Measurements from ENCODE around the gene OCA2.

OCA2 gene

DNA sequence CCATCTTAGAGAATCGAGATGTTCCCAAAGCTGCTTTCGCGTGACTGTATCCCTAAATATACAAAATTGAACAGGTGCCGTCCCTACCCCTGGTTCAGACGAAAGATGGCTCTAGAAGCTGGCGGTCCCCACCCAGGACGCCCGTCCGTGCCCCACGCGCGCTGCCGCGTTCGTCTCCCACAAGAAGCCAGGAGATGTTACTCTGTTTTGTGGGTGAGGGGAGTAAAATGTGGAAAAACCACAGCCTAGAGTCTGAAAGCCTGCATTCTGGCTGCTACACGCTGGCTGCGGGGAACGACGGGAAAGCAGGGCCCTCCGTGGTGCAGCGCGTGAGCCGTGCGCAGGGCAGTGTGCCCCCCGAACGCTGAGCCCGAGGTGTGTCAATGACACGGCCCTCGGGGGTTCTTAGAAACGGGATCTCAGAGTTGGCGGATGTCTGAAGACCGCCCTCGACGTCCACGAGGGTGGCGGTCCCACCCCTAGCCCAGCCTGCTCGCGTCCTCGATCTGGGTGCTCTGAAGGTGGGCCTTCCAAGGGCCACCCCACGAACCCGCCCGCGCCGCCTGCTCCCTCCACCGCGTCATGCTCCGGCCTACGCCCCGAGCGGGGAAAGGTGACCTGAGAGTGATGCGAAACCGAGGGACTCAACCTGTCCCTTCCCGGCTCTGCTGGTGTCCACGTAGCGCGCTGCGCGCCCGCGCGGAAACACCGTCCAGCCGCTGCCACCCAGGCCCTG is 95.6 kb downstream of the OCA2 start:
- peaks cover 15% of the 10 kb centered on the region for H3K9me3 ChIP-seq (replicated peaks; ENCODE audit: low read length)
- H3K4me3 ChIP-seq (ENCODE audit: low read length) = no peak overlapping the region
- no peaks in the 10 kb centered on the region for H3K27me3 ChIP-seq (ENCODE audit: control insufficient read depth, insufficient read depth, low read length)
- no peaks in the 10 kb centered on the region for H3K4me1 ChIP-seq (ENCODE audit: control insufficient read depth, insufficient read depth, low read length)
- H3K36me3 ChIP-seq (ENCODE audit: insufficient read depth, low read length) = no peaks in the 10 kb centered on the region
- no peak overlapping the region for H3K4me2 ChIP-seq (ENCODE audit: low read length)
- no peak overlapping the region for H3K9ac ChIP-seq (ENCODE audit: low read depth, low read length)

DNA sequence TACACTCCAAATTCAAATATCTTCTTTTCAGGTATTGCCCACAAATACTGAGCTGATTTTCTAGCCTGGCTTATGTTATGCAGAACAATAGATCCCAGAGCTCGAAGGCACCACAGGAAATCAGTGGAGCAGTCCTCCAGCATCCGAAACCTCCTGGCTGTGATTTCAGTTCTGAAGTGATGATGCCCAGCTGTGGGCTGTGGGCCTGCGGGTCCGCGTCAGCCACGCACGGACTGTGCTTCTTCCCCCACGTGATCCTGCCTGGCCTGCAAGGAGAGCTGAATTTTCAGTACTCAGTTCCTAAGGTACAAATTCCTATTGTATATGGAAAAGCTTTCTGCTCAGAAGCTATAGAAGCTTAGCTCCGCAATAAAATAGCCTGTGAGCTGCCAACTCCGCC is 96.2 kb downstream of the OCA2 start:
- H3K9ac ChIP-seq (ENCODE audit: low read depth, low read length) = no peak overlapping the region
- H3K4me3 ChIP-seq (ENCODE audit: low read length) = no peak overlapping the region
- no peak overlapping the region for H3K4me2 ChIP-seq (ENCODE audit: low read length)
- H3K27me3 ChIP-seq (ENCODE audit: control insufficient read depth, insufficient read depth, low read length) = no peaks in the 10 kb centered on the region
- no peaks in the 10 kb centered on the region for H3K36me3 ChIP-seq (ENCODE audit: insufficient read depth, low read length)
- H3K9me3 ChIP-seq (replicated peaks; ENCODE audit: low read length) = peaks cover 15% of the 10 kb centered on the region
- H3K4me1 ChIP-seq (ENCODE audit: control insufficient read depth, insufficient read depth, low read length) = no peaks in the 10 kb centered on the region

DNA sequence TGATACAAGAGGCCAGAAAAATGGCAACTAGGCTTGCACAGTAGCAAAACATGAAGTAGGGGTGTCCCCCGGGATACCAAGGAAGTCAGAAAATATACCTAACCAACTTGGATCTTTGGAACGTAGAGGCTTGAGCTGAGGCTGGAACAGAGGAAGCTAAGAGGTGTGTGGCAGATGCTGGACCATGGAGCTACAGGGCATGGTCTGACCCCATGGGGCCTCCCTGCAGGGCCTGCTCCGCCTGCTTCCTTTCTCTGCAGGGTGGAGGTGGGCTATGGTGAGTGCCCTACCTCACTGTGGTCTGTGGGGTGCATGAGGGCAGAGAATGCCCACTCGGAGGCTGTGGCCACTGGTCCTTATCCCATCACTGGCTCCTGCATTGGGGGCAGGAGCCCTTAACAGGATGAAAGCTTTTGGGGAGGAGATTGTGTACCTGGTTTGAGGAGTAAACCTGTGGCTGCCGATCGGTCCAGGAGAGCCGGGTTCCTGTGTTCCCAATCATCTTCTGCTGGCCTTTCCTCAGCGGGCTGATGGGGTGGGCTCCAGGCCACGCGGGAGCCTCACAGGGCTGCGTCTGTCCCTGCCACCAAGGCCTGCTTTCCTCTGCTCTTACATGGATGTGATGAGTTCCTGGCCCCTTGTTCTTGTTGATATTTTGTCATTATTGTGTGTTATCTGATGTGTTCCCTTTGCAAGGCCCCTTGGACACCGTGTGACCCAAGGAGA is 96.8 kb downstream of the OCA2 start:
- H3K9me3 ChIP-seq (replicated peaks; ENCODE audit: low read length) = peaks cover 15% of the 10 kb centered on the region
- no peaks in the 10 kb centered on the region for H3K27me3 ChIP-seq (ENCODE audit: control insufficient read depth, insufficient read depth, low read length)
- no peaks in the 10 kb centered on the region for H3K4me1 ChIP-seq (ENCODE audit: control insufficient read depth, insufficient read depth, low read length)
- no peak overlapping the region for H3K4me2 ChIP-seq (ENCODE audit: low read length)
- H3K9ac ChIP-seq (ENCODE audit: low read depth, low read length) = no peak overlapping the region
- H3K4me3 ChIP-seq (ENCODE audit: low read length) = no peak overlapping the region
- H3K36me3 ChIP-seq (ENCODE audit: insufficient read depth, low read length) = no peaks in the 10 kb centered on the region

DNA sequence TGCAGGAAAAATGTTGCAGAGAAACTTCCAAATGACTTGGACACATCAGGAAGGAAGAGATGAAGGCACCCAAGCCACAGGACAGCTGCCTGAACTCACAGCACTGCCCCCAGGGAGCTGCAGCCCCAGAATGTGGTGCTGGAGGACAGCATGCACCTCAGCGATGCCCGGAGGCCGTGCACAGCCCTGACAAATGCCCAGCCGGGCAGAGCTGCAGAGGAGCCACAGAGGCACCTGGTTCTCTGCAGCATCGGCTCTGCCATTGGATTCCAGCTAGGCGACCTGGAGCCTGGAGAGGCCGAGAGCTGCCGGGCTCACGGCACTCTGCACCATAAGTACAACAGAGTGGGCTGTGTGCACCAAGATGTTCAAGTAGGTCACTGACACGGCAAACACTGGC is 97.5 kb downstream of the OCA2 start:
- no peaks in the 10 kb centered on the region for H3K36me3 ChIP-seq (ENCODE audit: insufficient read depth, low read length)
- H3K4me1 ChIP-seq (ENCODE audit: control insufficient read depth, insufficient read depth, low read length) = no peaks in the 10 kb centered on the region
- no peak overlapping the region for H3K9ac ChIP-seq (ENCODE audit: low read depth, low read length)
- peaks cover 15% of the 10 kb centered on the region for H3K9me3 ChIP-seq (replicated peaks; ENCODE audit: low read length)
- H3K4me2 ChIP-seq (ENCODE audit: low read length) = no peak overlapping the region
- no peak overlapping the region for H3K4me3 ChIP-seq (ENCODE audit: low read length)
- H3K27me3 ChIP-seq (ENCODE audit: control insufficient read depth, insufficient read depth, low read length) = no peaks in the 10 kb centered on the region

DNA sequence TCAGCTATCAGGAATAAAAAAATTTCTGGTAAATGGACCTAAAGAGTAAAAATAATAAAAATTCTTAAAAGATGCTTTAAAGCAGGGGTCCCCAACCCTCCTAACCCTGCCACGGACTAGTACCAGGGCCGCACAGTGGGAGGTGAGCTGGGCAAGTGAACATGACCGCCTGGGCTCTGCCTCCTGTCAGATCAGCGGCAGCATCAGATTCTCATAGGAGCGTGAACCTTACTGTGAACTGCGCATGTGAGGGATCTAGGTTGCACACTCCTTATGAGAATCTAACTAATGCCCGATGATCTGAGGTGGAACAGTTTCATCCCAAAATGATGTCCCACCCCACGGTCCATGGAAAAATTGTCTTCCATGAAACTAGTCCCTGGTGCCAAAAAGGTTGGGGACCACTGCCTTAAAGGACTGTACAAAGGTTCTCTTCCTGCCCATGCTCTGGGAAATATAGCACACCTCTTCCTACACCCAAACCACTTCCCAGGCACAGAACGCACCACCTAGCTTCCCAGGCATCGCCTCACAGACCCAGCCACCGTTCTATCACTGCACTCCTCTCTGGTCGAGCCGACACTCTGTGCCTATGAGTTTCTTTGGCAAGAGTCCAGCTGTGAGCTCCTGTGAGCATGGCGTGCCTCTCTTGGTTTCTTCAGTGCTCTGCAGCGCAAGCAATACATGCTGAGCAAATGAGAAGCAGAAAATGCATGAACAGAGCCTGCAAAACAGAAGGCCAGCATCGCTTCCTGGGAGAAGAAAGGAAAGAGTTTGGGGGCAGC is 104.9 kb downstream of the OCA2 start:
- no peaks in the 10 kb centered on the region for H3K36me3 ChIP-seq (ENCODE audit: insufficient read depth, low read length)
- H3K4me1 ChIP-seq (ENCODE audit: control insufficient read depth, insufficient read depth, low read length) = no peaks in the 10 kb centered on the region
- no peak overlapping the region for H3K4me2 ChIP-seq (ENCODE audit: low read length)
- no peaks in the 10 kb centered on the region for H3K27me3 ChIP-seq (ENCODE audit: control insufficient read depth, insufficient read depth, low read length)
- no peak overlapping the region for H3K4me3 ChIP-seq (ENCODE audit: low read length)
- peaks cover 8% of the 10 kb centered on the region for H3K9me3 ChIP-seq (replicated peaks; ENCODE audit: low read length)
- H3K9ac ChIP-seq (ENCODE audit: low read depth, low read length) = no peak overlapping the region

DNA sequence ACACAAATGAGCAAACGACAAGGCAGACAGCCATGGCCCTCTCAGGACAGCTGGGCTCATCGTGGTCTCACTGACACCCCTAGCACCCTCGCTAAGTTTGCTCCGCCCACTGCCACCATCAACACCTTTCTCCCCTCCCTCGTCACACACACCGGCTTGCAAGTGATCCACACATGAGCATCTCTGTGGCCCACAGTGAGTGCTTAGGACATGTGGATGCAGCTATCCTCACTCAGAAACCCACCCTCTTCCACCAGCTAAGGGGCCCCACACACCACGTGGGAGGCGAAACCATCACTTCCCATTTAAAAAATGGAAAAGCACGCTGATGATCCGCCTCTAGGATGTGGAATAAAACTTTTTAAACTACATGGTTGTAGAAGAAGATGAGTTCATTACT is 105.6 kb downstream of the OCA2 start:
- Histone ChIP-seq H3K36me3 (ENCODE audit: insufficient read depth, low read length) (no peaks in the 10 kb centered on the region), H3K4me2 (ENCODE audit: low read length) (no peak overlapping the region), H3K9ac (ENCODE audit: low read depth, low read length) (no peak overlapping the region), H3K4me3 (ENCODE audit: low read length) (no peak overlapping the region), H3K4me1 (ENCODE audit: control insufficient read depth, insufficient read depth, low read length) (no peaks in the 10 kb centered on the region), H3K9me3 (replicated peaks; ENCODE audit: low read length) (peaks cover 12% of the 10 kb centered on the region), H3K27me3 (ENCODE audit: control insufficient read depth, insufficient read depth, low read length) (no peaks in the 10 kb centered on the region)

DNA sequence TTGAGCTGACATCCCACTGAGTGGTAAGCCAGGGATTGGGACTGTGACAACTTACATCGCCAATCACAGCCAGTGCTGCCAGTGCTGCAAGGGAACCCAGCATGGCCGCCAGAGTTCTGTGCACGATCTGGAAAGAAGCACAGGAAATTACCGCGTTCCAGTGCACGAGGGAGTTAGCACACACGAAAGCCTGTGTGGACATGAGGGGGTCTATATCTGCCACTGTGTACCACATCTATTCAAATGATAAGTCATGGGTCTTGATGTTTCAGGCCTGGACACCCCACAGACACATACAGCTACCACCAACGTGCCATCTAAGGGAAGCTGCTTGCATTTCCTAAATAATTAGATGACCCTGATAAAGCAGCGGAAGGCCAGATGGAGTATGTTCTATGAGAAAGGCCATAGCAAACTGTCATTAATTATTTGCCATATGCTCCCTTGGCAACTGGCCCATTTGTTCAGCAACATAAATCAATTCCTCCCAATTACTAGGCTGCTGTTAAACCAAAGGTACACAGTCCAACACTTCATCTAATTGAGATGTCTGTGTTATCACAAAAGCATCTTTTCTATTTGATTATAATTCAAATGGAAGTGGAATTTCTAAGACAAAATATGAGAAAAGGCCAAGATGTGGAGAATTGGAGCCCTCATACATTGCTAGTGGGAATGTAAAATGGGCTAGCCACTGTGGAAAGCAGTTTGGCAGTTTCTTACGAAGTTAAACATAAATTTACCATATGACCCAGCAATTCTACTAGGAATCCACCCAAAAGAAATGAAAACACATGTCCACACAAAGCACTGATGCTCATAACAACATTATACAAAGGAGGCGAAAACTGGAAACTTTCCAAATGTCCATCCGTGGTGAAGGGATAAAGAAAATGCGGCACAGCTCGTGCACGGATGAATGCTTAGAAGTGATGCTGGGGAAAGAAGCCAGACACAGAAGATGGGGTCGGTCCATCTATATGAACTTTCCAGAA is 108.3 kb downstream of the OCA2 start:
- Histone ChIP-seq H3K4me2 (ENCODE audit: low read length) (no peak overlapping the region), H3K36me3 (ENCODE audit: insufficient read depth, low read length) (no peaks in the 10 kb centered on the region), H3K9ac (ENCODE audit: low read depth, low read length) (no peak overlapping the region), H3K4me1 (ENCODE audit: control insufficient read depth, insufficient read depth, low read length) (no peaks in the 10 kb centered on the region), H3K4me3 (ENCODE audit: low read length) (no peak overlapping the region), H3K27me3 (ENCODE audit: control insufficient read depth, insufficient read depth, low read length) (no peaks in the 10 kb centered on the region), H3K9me3 (replicated peaks; ENCODE audit: low read length) (peaks cover 15% of the 10 kb centered on the region)

DNA sequence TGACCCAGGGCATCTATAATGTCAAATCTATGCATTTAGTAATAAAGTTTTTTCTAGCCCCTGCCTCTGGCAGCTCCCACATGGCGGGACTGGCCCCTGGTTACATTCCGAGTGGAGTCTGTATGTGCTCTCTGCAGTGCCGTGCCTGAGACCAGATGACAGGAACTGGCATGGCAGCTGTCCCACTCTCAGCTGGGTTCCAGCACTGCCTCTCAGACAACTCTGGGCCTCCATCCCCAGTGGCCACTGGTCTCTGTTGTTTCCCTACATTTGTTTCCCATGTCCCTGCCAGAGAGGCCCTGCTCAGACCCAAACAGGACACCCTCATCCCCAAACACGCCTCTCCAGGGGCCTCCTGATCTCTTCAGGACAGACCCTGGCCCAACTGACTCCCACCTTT is 109.3 kb downstream of the OCA2 start:
- Histone ChIP-seq H3K4me2 (ENCODE audit: low read length) (no peak overlapping the region), H3K9me3 (replicated peaks; ENCODE audit: low read length) (peaks cover 15% of the 10 kb centered on the region), H3K4me1 (ENCODE audit: control insufficient read depth, insufficient read depth, low read length) (no peaks in the 10 kb centered on the region), H3K27me3 (ENCODE audit: control insufficient read depth, insufficient read depth, low read length) (no peaks in the 10 kb centered on the region), H3K36me3 (ENCODE audit: insufficient read depth, low read length) (no peaks in the 10 kb centered on the region), H3K9ac (ENCODE audit: low read depth, low read length) (no peak overlapping the region), H3K4me3 (ENCODE audit: low read length) (no peak overlapping the region)

DNA sequence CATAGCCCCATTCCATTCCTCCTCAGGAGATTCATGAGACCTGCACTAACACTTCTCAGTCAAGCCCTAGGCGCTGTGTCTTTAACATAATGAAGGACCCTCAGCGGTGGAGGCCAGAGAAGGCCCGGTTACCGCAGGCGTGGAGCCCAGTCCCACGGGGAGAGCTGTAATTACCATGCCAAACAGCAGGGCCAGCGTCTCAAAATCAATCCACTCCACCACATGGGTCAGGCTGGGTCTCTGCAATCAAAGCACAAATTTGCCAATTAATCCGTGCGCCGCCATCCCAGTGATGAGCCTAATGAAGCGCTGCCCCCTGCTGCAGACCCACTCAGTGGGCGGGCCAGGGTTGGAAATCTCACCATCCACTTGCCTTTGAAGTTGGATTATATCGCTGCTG is 109.7 kb downstream of the OCA2 start:
- Histone ChIP-seq H3K36me3 (ENCODE audit: insufficient read depth, low read length) (no peaks in the 10 kb centered on the region), H3K4me1 (ENCODE audit: control insufficient read depth, insufficient read depth, low read length) (no peaks in the 10 kb centered on the region), H3K9ac (ENCODE audit: low read depth, low read length) (no peak overlapping the region), H3K4me3 (ENCODE audit: low read length) (no peak overlapping the region), H3K9me3 (replicated peaks; ENCODE audit: low read length) (peaks cover 12% of the 10 kb centered on the region), H3K27me3 (ENCODE audit: control insufficient read depth, insufficient read depth, low read length) (no peaks in the 10 kb centered on the region), H3K4me2 (ENCODE audit: low read length) (no peak overlapping the region)

DNA sequence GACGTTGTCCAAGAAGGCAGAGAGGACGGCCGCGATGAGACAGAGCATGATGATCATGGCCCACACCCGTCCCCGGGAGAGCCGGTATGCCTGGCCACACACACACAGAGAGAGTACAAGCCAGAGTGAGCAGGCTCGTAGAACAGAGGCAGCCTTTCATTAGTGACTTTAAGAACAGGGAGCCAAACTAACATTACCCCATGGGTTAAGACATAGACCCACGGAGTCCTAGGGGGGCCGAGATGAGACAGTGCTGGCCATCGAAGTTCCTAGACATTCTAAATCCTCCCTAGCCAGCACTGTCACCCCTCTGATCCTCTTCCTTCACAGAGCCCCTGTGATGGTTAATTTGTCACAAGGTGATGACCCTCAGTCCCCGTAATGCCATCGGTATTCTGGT is 114.0 kb downstream of the OCA2 start:
- Histone ChIP-seq H3K36me3 (ENCODE audit: insufficient read depth, low read length) (no peaks in the 10 kb centered on the region), H3K4me1 (ENCODE audit: control insufficient read depth, insufficient read depth, low read length) (no peaks in the 10 kb centered on the region), H3K27me3 (ENCODE audit: control insufficient read depth, insufficient read depth, low read length) (no peaks in the 10 kb centered on the region), H3K4me2 (ENCODE audit: low read length) (no peak overlapping the region), H3K9ac (ENCODE audit: low read depth, low read length) (no peak overlapping the region), H3K9me3 (replicated peaks; ENCODE audit: low read length) (peaks cover 16% of the 10 kb centered on the region), H3K4me3 (ENCODE audit: low read length) (no peak overlapping the region)

DNA sequence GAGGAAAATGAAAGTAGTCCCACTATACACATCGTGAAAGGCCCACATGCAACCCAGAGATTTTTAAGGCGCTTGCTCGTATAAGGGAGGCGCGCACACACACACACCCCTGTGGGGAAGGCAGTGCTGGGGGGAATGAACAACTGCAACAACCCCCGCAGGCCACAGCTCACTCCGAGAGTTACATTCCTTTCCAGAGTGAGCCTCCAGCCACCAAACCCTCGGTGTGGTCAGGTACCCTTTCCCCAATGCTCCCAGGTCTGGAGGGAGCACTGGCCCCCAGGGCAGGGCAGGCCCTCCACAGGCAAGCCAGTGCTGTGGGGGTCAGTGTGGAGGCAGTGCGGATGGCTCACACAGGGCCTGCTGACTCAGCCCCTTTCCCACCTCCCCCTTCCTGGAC is 115.6 kb downstream of the OCA2 start:
- Histone ChIP-seq H3K9ac (ENCODE audit: low read depth, low read length) (no peak overlapping the region), H3K9me3 (replicated peaks; ENCODE audit: low read length) (peaks cover 11% of the 10 kb centered on the region), H3K4me1 (ENCODE audit: control insufficient read depth, insufficient read depth, low read length) (no peaks in the 10 kb centered on the region), H3K4me3 (ENCODE audit: low read length) (no peak overlapping the region), H3K4me2 (ENCODE audit: low read length) (no peak overlapping the region), H3K36me3 (ENCODE audit: insufficient read depth, low read length) (no peaks in the 10 kb centered on the region), H3K27me3 (ENCODE audit: control insufficient read depth, insufficient read depth, low read length) (no peaks in the 10 kb centered on the region)
